ENCODE results near the gene SEMA3A.

Gene SEMA3A

GRCh38 chr7:83931968-83932367, 262.6 kb downstream of the SEMA3A start:
- DNase-seq (ENCODE audit: low read depth in 2 of 2): no peak

- no peak for DNase-seq (ENCODE audit: low read depth in 2 of 2)
These were observed 264.3 kb downstream of the SEMA3A start for GRCh38 chr7:83930262-83930661.

GRCh38 chr7:83925860-83926259, 268.7 kb downstream of the SEMA3A start:
- DNase-seq (ENCODE audit: low read depth in 2 of 2): no peak

- DNase-seq (ENCODE audit: low read depth in 2 of 2): no peak
These were observed 272.5 kb downstream of the SEMA3A start for GRCh38 chr7:83921941-83922607.

DNA sequence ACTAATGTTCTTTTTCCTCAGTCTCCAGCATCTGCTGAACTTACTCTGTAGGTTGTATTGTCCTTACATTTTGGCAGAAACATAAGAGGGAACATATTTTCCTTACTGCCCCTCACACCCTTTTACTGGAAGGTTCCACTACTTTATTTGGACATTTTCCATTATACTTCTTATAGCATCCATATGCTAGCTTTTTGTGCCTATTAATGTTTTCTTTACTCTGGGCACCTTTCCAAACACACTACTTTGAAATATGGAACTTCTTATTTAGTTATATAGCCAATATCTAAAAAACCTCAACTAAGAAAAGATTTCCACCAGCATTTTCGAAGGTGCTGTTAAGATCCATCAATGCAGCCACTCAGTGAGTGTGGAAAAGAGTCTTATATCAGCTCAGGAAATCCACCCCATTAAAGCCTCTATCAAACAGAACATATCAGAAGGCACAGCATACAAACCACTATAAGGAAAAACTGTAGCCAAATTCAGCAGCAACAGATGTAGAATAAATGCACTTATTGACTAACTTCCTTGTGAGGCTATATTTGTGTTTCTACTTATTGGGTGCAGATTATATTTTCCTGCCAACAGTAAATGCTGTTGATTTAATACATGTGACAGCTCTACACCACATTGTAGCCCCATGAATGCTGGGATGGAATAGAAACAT, 273.2 kb downstream of the SEMA3A start:
- DNase-seq (ENCODE audit: low read depth in 2 of 2): no peak

DNA sequence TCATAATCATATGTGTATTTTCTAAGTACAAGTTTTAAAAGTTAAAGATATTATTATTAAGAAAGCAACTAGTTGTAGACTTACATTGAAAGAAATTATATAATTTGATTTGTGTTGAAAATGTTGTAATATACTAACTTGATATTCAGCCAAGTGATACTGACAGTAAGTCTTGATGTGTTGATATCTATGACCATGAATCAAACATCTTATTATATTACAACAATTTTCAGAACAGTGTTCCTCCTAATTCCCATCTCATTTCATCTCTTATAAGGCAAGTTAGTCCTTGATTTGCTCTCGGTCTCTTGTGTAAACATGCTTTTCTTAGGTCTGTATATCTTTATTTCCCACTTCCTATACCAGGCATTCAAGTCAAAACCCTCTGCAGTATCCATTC, 276.4 kb downstream of the SEMA3A start:
- DNase-seq (ENCODE audit: low read depth in 2 of 2): no peak

DNA sequence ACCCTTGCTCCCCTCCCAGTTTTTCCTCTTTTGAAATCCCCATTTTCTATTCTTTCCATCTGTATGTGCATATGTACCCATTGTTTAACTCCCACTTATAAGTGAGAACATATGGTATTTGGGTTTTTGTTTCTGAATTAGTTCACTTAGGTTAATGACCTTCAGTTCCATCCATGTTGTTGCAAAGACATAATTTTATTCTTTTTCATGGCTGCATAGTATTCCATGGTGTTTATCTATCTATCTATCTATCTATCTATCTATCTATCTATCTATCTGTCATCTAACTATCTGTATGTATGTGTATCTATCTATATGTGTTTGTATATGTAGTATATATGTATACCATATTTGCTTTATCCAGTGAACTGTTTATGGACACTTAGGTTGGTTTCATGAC, 281.4 kb downstream of the SEMA3A start:
- no peak for DNase-seq (ENCODE audit: low read depth in 2 of 2)

GRCh38 chr7:83908526-83908925, 286.1 kb downstream of the SEMA3A start:
- DNase-seq (ENCODE audit: low read depth in 2 of 2): no peak

Measured in stimulated activated CD4-positive, alpha-beta T cell treated with anti-CD3 and anti-CD28 coated beads, Interleukin-12 subunit alpha, Interleukin-12 subunit beta, amount 100 ng/mL, for 24 hours (primary cell).